Stimulated activated naive B cell treated with anti-CD40 and anti-IgM and Interleukin-4, amounts not matched to agents 10 μg/mL and 1 μg/mL and 100 μg/mL, for 72 hours (primary cell): ENCODE measurements around the gene DSN1.

ENCODE experiments used
- ATAC-seq, 2 donors: fragments of 150-1000 bp; cut with Tn5 transposase; replicated peaks; 2 replicates each; pipeline ENCODE4 v1.10.0; 2021; ENCODE audit warnings: moderate library complexity in 1 of 2
- DNase-seq: peaks from one replicate; pipeline ENCODE4 v3.0.0; 2021
- H3K27ac Mint-ChIP-seq: one replicate; pipeline ENCODE4 v1.8.0; 2022; ENCODE audit warnings: mild to moderate bottlenecking, mixed read lengths
- H3K27me3 Mint-ChIP-seq, 2 donors: one replicate each; pipeline ENCODE4 v1.8.0; 2022; ENCODE audit warnings: mixed read lengths in 2 of 2
- H3K36me3 Mint-ChIP-seq, 2 donors: one replicate each; pipeline ENCODE4 v1.8.0; 2022; ENCODE audit warnings: mixed read lengths in 2 of 2, mild to moderate bottlenecking in 1 of 2
- H3K4me1 Mint-ChIP-seq, 2 donors: one replicate each; pipeline ENCODE4 v1.8.0; 2022; ENCODE audit warnings: mixed read lengths in 2 of 2, mild to moderate bottlenecking in 1 of 2
- H3K4me3 Mint-ChIP-seq, 2 donors: one replicate each; pipeline ENCODE4 v1.8.0; 2022; ENCODE audit warnings: mild to moderate bottlenecking in 2 of 2, mixed read lengths in 2 of 2, moderate library complexity in 1 of 2
- H3K9me3 Mint-ChIP-seq, 2 donors: one replicate each; pipeline ENCODE4 v1.8.0; 2022; ENCODE audit warnings: mixed read lengths in 2 of 2, mild to moderate bottlenecking in 1 of 2

Gene DSN1

DNA sequence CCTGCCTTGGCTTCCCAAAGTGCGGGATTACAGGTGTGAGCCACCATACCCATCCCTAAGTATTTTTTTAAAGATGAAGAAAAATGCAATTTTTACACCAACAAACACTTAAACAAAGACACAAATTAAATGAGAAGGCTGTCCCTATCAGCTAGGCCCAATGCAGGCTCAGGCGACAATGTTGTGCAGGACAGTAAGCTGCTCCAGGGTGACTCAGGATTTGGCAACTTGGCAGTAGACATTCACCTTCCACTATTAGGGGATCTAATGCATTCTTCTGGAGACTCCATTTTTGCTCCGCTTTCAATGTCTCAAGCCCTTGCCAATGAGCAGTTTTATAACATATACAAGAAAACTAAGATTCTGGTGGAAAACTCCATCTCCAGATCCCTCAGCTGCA, 47.4 kb downstream of the DSN1 start:
- Mint-ChIP-seq H3K27ac (no peak overlapping the region), H3K27me3 (no peaks in the 10 kb centered on the region), H3K4me3 (no peak overlapping the region), H3K9me3 (no peaks in the 10 kb centered on the region), H3K4me1 (peaks cover 0 to 6% of the 10 kb centered on the region in 2 donors), H3K36me3 (peaks cover under 1 to 3% of the 10 kb centered on the region in 2 donors)
- DNase-seq (no peak), ATAC-seq (no peak)

DNA sequence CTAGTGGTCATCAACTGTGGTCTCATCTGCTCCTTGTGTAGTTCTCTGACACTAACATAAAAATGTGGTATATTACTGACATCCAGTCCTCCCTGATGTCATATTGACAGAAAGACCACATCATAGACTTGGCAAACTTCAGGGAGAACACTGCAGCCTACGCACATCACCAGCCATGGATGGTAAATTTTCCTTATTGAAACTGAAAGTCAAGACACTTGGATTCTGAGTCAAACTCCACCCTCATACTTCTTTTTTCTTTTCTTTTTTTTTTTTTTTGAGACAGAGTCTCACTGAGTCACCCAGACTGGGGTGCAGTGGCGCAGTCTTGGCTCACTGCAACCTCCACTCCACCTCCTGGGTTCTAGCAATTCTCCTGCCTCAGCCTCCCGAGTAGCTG, 53.1 kb downstream of the DSN1 start:
- peak; percentile 14 to 52 for ATAC-seq
- Mint-ChIP-seq H3K4me3 (no peak overlapping the region), H3K4me1 (peaks cover 1 to 7% of the 10 kb centered on the region in 2 donors), H3K36me3 (peaks cover 8 to 19% of the 10 kb centered on the region in 2 donors), H3K9me3 (no peaks in the 10 kb centered on the region), H3K27me3 (no peaks in the 10 kb centered on the region), H3K27ac (peak overlapping the region; percentile 9)
- DNase-seq, result no peak

DNA sequence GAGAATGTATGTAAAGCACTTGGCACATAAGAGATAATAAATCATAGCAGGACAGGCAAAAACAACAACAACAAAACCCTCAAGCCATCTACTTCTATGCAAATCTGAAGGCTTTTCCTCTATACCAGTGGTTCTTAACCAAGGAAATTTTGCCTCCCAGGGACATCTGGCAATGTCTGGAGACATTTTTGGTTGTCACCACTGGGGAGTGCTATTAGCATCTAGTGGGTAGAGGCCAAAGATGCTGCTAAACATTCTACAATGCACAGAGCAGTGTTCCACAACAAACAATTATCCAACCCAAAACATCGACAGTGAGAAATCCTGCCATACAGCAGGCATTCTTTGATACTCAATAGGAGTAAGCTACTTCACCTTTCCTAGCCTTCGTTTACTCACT, 55.9 kb downstream of the DSN1 start:
- Mint-ChIP-seq H3K9me3 (no peaks in the 10 kb centered on the region), H3K4me3 (no peak overlapping the region), H3K27ac (no peak overlapping the region), H3K4me1 (peaks cover 1 to 7% of the 10 kb centered on the region in 2 donors), H3K27me3 (no peaks in the 10 kb centered on the region), H3K36me3 (peaks cover 8 to 30% of the 10 kb centered on the region in 2 donors)
- no peak for ATAC-seq
- no peak for DNase-seq

- peaks cover 1 to 7% of the 10 kb centered on the region in 2 donors for H3K4me1 Mint-ChIP-seq
- H3K36me3 Mint-ChIP-seq, result peaks cover 8 to 30% of the 10 kb centered on the region in 2 donors
- H3K27ac Mint-ChIP-seq, result no peak overlapping the region
- ATAC-seq (no peak), DNase-seq (no peak)
- H3K4me3 Mint-ChIP-seq, result no peak overlapping the region
- H3K9me3 Mint-ChIP-seq, result no peaks in the 10 kb centered on the region
- no peaks in the 10 kb centered on the region for H3K27me3 Mint-ChIP-seq
These were observed 56.5 kb downstream of the DSN1 start for GRCh38 chr20:36717021-36717420.

GRCh38 chr20:36712775-36713174, 60.8 kb downstream of the DSN1 start:
- Mint-ChIP-seq H3K4me1 (no peaks in the 10 kb centered on the region), H3K4me3 (no peak overlapping the region), H3K9me3 (no peaks in the 10 kb centered on the region), H3K27me3 (no peaks in the 10 kb centered on the region), H3K27ac (no peak overlapping the region), H3K36me3 (peaks cover 1 to 12% of the 10 kb centered on the region in 2 donors)
- DNase-seq, result no peak
- ATAC-seq, result no peak

DNA sequence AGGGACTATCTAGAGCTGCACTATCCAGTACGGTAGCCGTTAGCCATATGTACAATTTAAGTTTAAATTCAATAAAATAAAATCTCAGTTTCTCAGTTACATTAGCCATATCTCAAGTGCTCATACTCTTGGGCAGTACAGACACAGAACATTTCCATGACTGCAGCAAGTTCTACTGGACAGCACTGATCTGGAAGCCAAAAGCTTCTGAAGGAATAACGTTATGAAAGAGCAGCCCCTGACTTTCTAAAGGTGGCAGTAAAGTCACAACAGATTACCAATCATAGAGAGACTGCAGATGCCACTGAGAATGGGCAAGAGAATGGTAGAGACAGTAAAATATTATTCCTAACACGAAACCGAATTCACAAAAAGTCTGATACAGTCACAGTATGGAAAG, 64.4 kb downstream of the DSN1 start:
- H3K4me3 Mint-ChIP-seq, result no peak overlapping the region
- DNase-seq (no peak), ATAC-seq (no peak)
- peaks cover 5 to 16% of the 10 kb centered on the region in 2 donors for H3K36me3 Mint-ChIP-seq
- H3K27ac Mint-ChIP-seq, result no peak overlapping the region
- H3K4me1 Mint-ChIP-seq, result no peaks in the 10 kb centered on the region
- H3K9me3 Mint-ChIP-seq, result no peaks in the 10 kb centered on the region
- no peaks in the 10 kb centered on the region for H3K27me3 Mint-ChIP-seq

DNA sequence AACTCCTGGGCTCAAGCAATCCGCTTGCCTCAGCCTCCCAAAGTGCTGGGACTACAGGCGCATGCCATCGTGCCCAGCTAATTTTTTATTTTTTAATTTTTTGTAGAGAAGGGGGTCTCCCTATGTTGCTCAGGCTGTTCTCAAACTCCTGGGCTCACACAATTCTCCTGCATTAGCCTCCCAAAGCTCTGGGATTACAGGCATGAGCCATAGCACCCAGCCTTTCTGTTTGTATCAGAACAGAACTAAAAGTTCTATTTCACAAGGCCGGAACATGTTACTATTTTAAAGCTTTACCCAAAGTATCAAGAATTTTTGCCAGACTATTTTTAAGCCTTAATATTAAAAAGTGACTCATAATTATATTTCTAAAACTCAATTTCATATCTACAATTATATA, 70.0 kb downstream of the DSN1 start:
- DNase-seq, result no peak
- Mint-ChIP-seq H3K36me3 (peaks cover 6 to 15% of the 10 kb centered on the region in 2 donors), H3K27ac (no peak overlapping the region), H3K27me3 (no peaks in the 10 kb centered on the region), H3K4me1 (peaks cover 3 to 6% of the 10 kb centered on the region in 2 donors), H3K9me3 (no peaks in the 10 kb centered on the region), H3K4me3 (no peak overlapping the region)
- no peak for ATAC-seq
